Head of caudate nucleus (tissue), 42 donors: Measurements from ENCODE around the gene CACNA1B.

ENCODE experiments used
- DNase-seq, 42 donors: peaks; one replicate each; pipeline versions ENCODE4 v3.0.0 to v3.0.0-alpha.2; 2020 to 2021; ENCODE audit warnings: mixed read lengths in 7 of 42
- intact Hi-C: fragments of 100-400 bp; cut with DNase I; formaldehyde crosslinking; loops from one replicate; pipeline ENCODE4 v1.15.0; 2022

CACNA1B gene

GRCh38 chr9:138033950-138034349, 156.4 kb downstream of the CACNA1B start:
- intact Hi-C loops: no loop called here
- peak in 1 of 42 donors; percentile 1 for DNase-seq

GRCh38 chr9:138037140-138037539, 159.6 kb downstream of the CACNA1B start:
- DNase-seq: peak in 11 of 42 donors; percentile 0 to 32 (median 7)
- intact Hi-C loops: no loop called here

GRCh38 chr9:138038244-138038671, 160.7 kb downstream of the CACNA1B start:
- peak in 10 of 42 donors; percentile 1 to 33 (median 14) for DNase-seq
- intact Hi-C loops: no loop called here

GRCh38 chr9:138040446-138041430, 163.2 kb downstream of the CACNA1B start:
- DNase-seq: peak in 17 of 42 donors; percentile 1 to 37 (median 12)
- intact Hi-C loops: no loop called here

- intact Hi-C loops: no loop called here
Measured at GRCh38 chr9:138042146-138042545, 164.6 kb downstream of the CACNA1B start.

GRCh38 chr9:138042640-138043039, 165.1 kb downstream of the CACNA1B start:
- peak in 11 of 42 donors; percentile 7 to 41 (median 23) for DNase-seq
- intact Hi-C loops: no loop called here

More at GRCh38 chr9:138042146-138042545, 164.6 kb downstream of the CACNA1B start:
- DNase-seq: peak in 17 of 42 donors; percentile 13 to 75 (median 44)

GRCh38 chr9:138043061-138043410, 165.5 kb downstream of the CACNA1B start:
- peak in 11 of 42 donors; percentile 5 to 40 (median 14) for DNase-seq

GRCh38 chr9:138043411-138044345, 166.1 kb downstream of the CACNA1B start:
- intact Hi-C loops: no loop called here
- DNase-seq: peak in 13 of 42 donors; percentile 8 to 60 (median 35)

More at GRCh38 chr9:138043061-138043410, 165.5 kb downstream of the CACNA1B start:
- intact Hi-C loops: no loop called here

- peak in 39 of 42 donors; percentile 33 to 86 (median 60) for DNase-seq
- intact Hi-C loops: no loop called here
Measured at GRCh38 chr9:138044485-138045383, 167.2 kb downstream of the CACNA1B start.

- peak in 12 of 42 donors; percentile 8 to 48 (median 30) for DNase-seq
- intact Hi-C loops: no loop called here
Measured at GRCh38 chr9:138045541-138046490, 168.2 kb downstream of the CACNA1B start.

GRCh38 chr9:138046641-138047301, 169.2 kb downstream of the CACNA1B start:
- intact Hi-C loops: no loop called here
- DNase-seq: peak in 10 of 42 donors; percentile 5 to 34 (median 16)

GRCh38 chr9:138047469-138048040, 170.0 kb downstream of the CACNA1B start:
- DNase-seq: peak in 11 of 42 donors; percentile 4 to 38 (median 22)
- intact Hi-C loops: no loop called here

GRCh38 chr9:138048184-138048583, 170.6 kb downstream of the CACNA1B start:
- intact Hi-C loops: no loop called here
- DNase-seq: peak in 6 of 42 donors; percentile 2 to 11 (median 9)

GRCh38 chr9:138049085-138049778, 171.7 kb downstream of the CACNA1B start:
- intact Hi-C loops: no loop called here

GRCh38 chr9:138049779-138050471, 172.3 kb downstream of the CACNA1B start:
- intact Hi-C loops: no loop called here
- DNase-seq: peak in 11 of 42 donors; percentile 5 to 32 (median 14)

More at GRCh38 chr9:138049085-138049778, 171.7 kb downstream of the CACNA1B start:
- DNase-seq: peak in 8 of 42 donors; percentile 3 to 30 (median 8)
